Progenitor cell of endocrine pancreas (in vitro differentiated cells): Measurements from ENCODE around the gene NINL. TPM values are rescaled to one million over a fixed set of nuclear protein-coding genes. Genes with fewer than 3 reads are reported as not detected.
"Not testable (repeated sequence)": the region's sequence is repeated elsewhere in the genome, so short reads cannot be mapped to it uniquely, and the experiment has no call there.

Experiments
- DNase-seq: peaks from one replicate; pipeline ENCODE4 v3.0.0; 2021; ENCODE audit warnings: low spot score; ENCODE audit not compliant: unreplicated experiment
- H3K27ac Mint-ChIP-seq: 2 replicates; pipeline ENCODE4 v1.8.0; 2021; ENCODE audit warnings: mild to moderate bottlenecking, moderate library complexity, mixed read lengths
- H3K27me3 Mint-ChIP-seq: 2 replicates; pipeline ENCODE4 v1.8.0; 2021; ENCODE audit warnings: mixed read lengths
- H3K36me3 Mint-ChIP-seq: 2 replicates; pipeline ENCODE4 v1.8.0; 2022; ENCODE audit warnings: mixed read lengths; ENCODE audit not compliant: insufficient read depth
- H3K4me1 Mint-ChIP-seq: 2 replicates; pipeline ENCODE4 v1.8.0; 2021; ENCODE audit warnings: low read depth, mixed read lengths
- H3K4me3 Mint-ChIP-seq: 2 replicates; pipeline ENCODE4 v1.8.0; 2021; ENCODE audit warnings: low read depth, mild to moderate bottlenecking, moderate library complexity, mixed read lengths
- H3K9me3 Mint-ChIP-seq: 2 replicates; pipeline ENCODE4 v1.8.0; 2021; ENCODE audit warnings: low read depth, mixed read lengths
- CTCF ChIP-seq: fragments of 200-600 bp; sonication (generic); IDR thresholded peaks from one replicate; pipeline ENCODE4 v1.5.0; 2021; ENCODE audit warnings: antibody characterized with exemption, mild to moderate bottlenecking; ENCODE audit not compliant: unreplicated experiment
- total RNA-seq: library from RNA; stranded (reverse); gene quantifications from 2 replicates; pipeline ENCODE4 v1.2.1, GENCODE V29; 2021

NINL gene
- total RNA-seq, 1 donor from 2014 or later: 125 TPM

GRCh38 chr20:25601659-25602058 lies 16.3 kb upstream of the NINL start:
- Mint-ChIP-seq H3K36me3 (no peaks in the 10 kb centered on the region), H3K9me3 (no peaks in the 10 kb centered on the region), H3K4me3 (no peak overlapping the region), H3K27me3 (no peaks in the 10 kb centered on the region), H3K27ac (no peak overlapping the region), H3K4me1 (no peaks in the 10 kb centered on the region)
- no peak for DNase-seq
- TF ChIP-seq CTCF: no peak

- no peaks in the 10 kb centered on the region for H3K27me3 Mint-ChIP-seq
- no peak overlapping the region for H3K4me3 Mint-ChIP-seq
- DNase-seq: no peak
- no peaks in the 10 kb centered on the region for H3K9me3 Mint-ChIP-seq
- no peaks in the 10 kb centered on the region for H3K36me3 Mint-ChIP-seq
- TF ChIP-seq CTCF: no peak
- no peak overlapping the region for H3K27ac Mint-ChIP-seq
- H3K4me1 Mint-ChIP-seq: no peaks in the 10 kb centered on the region
Observed at GRCh38 chr20:25600632-25601031, 15.3 kb upstream of the NINL start.

- DNase-seq: no peak
- Mint-ChIP-seq H3K9me3 (no peaks in the 10 kb centered on the region), H3K27ac (no peak overlapping the region), H3K36me3 (no peaks in the 10 kb centered on the region), H3K4me3 (no peak overlapping the region), H3K4me1 (no peaks in the 10 kb centered on the region), H3K27me3 (no peaks in the 10 kb centered on the region)
- no peak for TF ChIP-seq CTCF
Observed at GRCh38 chr20:25592135-25592852, 7.0 kb upstream of the NINL start.

- H3K27ac Mint-ChIP-seq, H3K4me3 Mint-ChIP-seq, H3K4me1 Mint-ChIP-seq, H3K9me3 Mint-ChIP-seq, DNase-seq, H3K27me3 Mint-ChIP-seq, H3K36me3 Mint-ChIP-seq: not testable (repeated sequence)
Observed at GRCh38 chr20:25590778-25591177, 5.4 kb upstream of the NINL start.

GRCh38 chr20:25588491-25588890 lies 3.2 kb upstream of the NINL start:
- TF ChIP-seq CTCF: no peak
- no peak for DNase-seq
- Mint-ChIP-seq H3K9me3 (peaks cover 3% of the 10 kb centered on the region), H3K4me1 (peaks cover 9% of the 10 kb centered on the region), H3K4me3 (no peak overlapping the region), H3K36me3 (peaks cover 5% of the 10 kb centered on the region), H3K27me3 (no peaks in the 10 kb centered on the region), H3K27ac (no peak overlapping the region)

GRCh38 chr20:25587536-25587935 lies 2.2 kb upstream of the NINL start:
- TF ChIP-seq CTCF: no peak
- H3K27ac Mint-ChIP-seq: no peak overlapping the region
- peaks cover 6% of the 10 kb centered on the region for H3K36me3 Mint-ChIP-seq
- H3K4me1 Mint-ChIP-seq: peaks cover 18% of the 10 kb centered on the region
- no peak overlapping the region for H3K4me3 Mint-ChIP-seq
- peaks cover 3% of the 10 kb centered on the region for H3K9me3 Mint-ChIP-seq
- no peaks in the 10 kb centered on the region for H3K27me3 Mint-ChIP-seq
- DNase-seq: no peak
